Body of pancreas (tissue), 4 donors: Measurements from ENCODE around the gene BIRC2.

Experiments used
- POLR2A ChIP-seq, 3 donors: fragments of 450-650 bp; IDR thresholded peaks; one replicate each; pipeline ENCODE4 v1.6.1; 2016; ENCODE audit warnings: antibody characterized with exemption in 3 of 3, mild to moderate bottlenecking in 2 of 3
- TF ChIP-seq, protein P1 (sequence below), 7 experiments: fragments of 450-650 bp in 4 of 7; fragments of 200-600 bp in 3 of 7; sonication (generic) in 3 of 7; IDR thresholded peaks; one replicate each; pipeline ENCODE4 v1.5.1; 2016 to 2019; ENCODE audit warnings: antibody characterized with exemption in 7 of 7

DNA sequence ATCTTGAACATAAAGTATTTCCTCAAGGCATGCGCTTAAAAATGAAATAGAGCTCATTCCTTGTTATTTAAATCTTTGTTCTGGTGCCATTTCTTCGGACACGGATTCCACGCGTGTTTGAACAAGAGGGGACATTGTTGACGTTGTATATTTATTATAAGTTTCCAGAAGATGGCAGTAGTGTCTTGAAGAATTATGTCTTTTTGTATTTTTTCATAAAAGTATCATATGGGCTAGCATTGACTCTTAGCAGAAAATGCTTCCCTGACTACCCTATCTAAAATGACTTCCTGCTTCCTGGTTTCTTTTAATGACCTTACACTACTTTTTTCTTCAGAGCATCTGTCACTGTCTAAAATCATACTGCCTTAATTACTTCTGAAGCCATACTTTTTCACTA is 20.4 kb downstream of the BIRC2 start:
- TF ChIP-seq, protein P1, sequence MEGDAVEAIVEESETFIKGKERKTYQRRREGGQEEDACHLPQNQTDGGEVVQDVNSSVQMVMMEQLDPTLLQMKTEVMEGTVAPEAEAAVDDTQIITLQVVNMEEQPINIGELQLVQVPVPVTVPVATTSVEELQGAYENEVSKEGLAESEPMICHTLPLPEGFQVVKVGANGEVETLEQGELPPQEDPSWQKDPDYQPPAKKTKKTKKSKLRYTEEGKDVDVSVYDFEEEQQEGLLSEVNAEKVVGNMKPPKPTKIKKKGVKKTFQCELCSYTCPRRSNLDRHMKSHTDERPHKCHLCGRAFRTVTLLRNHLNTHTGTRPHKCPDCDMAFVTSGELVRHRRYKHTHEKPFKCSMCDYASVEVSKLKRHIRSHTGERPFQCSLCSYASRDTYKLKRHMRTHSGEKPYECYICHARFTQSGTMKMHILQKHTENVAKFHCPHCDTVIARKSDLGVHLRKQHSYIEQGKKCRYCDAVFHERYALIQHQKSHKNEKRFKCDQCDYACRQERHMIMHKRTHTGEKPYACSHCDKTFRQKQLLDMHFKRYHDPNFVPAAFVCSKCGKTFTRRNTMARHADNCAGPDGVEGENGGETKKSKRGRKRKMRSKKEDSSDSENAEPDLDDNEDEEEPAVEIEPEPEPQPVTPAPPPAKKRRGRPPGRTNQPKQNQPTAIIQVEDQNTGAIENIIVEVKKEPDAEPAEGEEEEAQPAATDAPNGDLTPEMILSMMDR (IDR thresholded peaks at IDR 0.05), result peak in 4 of 7 experiments; percentile 23 to 36 (median 24)
- no peak for TF ChIP-seq POLR2A (IDR thresholded peaks at IDR 0.05)
